Fibroblast of mammary gland (primary cell): ENCODE results near the gene MLPH.
A peak's percentile ranks its signal among the peaks of the same experiment; 100 is the strongest.

ENCODE experiments used
- DNase-seq: peaks from one replicate; pipeline ENCODE4 v3.0.0-alpha.2; 2010; ENCODE audit warnings: low read depth
- H3K4me3 ChIP-seq: 2 replicates; pipeline ENCODE4 v1.5.1; 2011; ENCODE audit warnings: low read depth, mild to moderate bottlenecking, low read length, moderate library complexity; ENCODE audit not compliant: control insufficient read depth
- CTCF ChIP-seq: conservative IDR thresholded peaks from 2 replicates; pipeline ENCODE4 v1.5.1; 2011; ENCODE audit warnings: low read depth, low read length, inconsistent platforms; ENCODE audit not compliant: control insufficient read depth, insufficient read depth

MLPH gene

GRCh38 chr2:237536617-237537016, 49.6 kb downstream of the MLPH start:
- no peak overlapping the region for H3K4me3 ChIP-seq
- TF ChIP-seq CTCF, result no peak
- no peak for DNase-seq

- no peak for DNase-seq
- TF ChIP-seq CTCF, result no peak
- no peak overlapping the region for H3K4me3 ChIP-seq
These were observed 51.1 kb downstream of the MLPH start for GRCh38 chr2:237538001-237538720.

GRCh38 chr2:237538901-237539300, 51.9 kb downstream of the MLPH start:
- DNase-seq, result no peak
- no peak overlapping the region for H3K4me3 ChIP-seq
- no peak for TF ChIP-seq CTCF

- no peak for TF ChIP-seq CTCF
- H3K4me3 ChIP-seq, result no peak overlapping the region
- peak; percentile 8 for DNase-seq
These were observed 52.6 kb downstream of the MLPH start for GRCh38 chr2:237539681-237540080.

- TF ChIP-seq CTCF, result no peak
- no peak overlapping the region for H3K4me3 ChIP-seq
- no peak for DNase-seq
These were observed 53.2 kb downstream of the MLPH start for GRCh38 chr2:237540223-237540775.

GRCh38 chr2:237540823-237541222, 53.8 kb downstream of the MLPH start:
- peak; percentile 81 for DNase-seq
- no peak overlapping the region for H3K4me3 ChIP-seq
- TF ChIP-seq CTCF, result no peak
